Endothelial cell of umbilical vein (primary cell): ENCODE measurements around the gene IGSF23. TPM values are rescaled to one million over a fixed set of nuclear protein-coding genes. Genes with fewer than 3 reads are reported as not detected.

Experiments
- BruUV-seq: library from RNA; stranded (reverse); fragments of 400-500 nt; replicated peaks from 2 replicates; lab custom pipeline; 2021; lab: Mats Ljungman, UMichigan
- CTCF ChIA-PET: fragments of 300-600, 350-600 bp; sonication (Branson Sonifier 250); formaldehyde crosslinking; loops from one replicate; lab custom pipeline; 2021; ENCODE audit warnings: antibody characterized with exemption, inconsistent platforms; lab: Charles Lee
- POLR2A ChIA-PET: fragments of 300-600, 350-600 bp; sonication (Branson Sonifier 250); formaldehyde crosslinking; loops from one replicate; lab custom pipeline; 2021; ENCODE audit warnings: antibody characterized with exemption, inconsistent platforms; lab: Charles Lee
- DNase-seq: peaks from one replicate; pipeline ENCODE4 v3.0.0-alpha.2; 2011; ENCODE audit warnings: low read depth, low spot score
- FAIRE-seq: peaks from 2 replicates; lab custom pipeline; 2011; peaks lifted over from hg19 to GRCh38; lab: Jason Lieb, UNC
- H2AFZ ChIP-seq: 2 replicates; pipeline ENCODE4 v1.6.0; 2012; ENCODE audit warnings: low read depth, low read length, control low read depth, inconsistent platforms
- H3K27ac ChIP-seq: 2 replicates; pipeline ENCODE4 v1.5.1; 2011; ENCODE audit warnings: low read depth, mild to moderate bottlenecking, control low read depth, low read length, moderate library complexity; ENCODE audit not compliant: insufficient read depth
- H3K27me3 ChIP-seq, 2 experiments: 2 replicates each; pipeline versions ENCODE4 v1.6.0 to v1.6.1; 2011; ENCODE audit warnings: low read length in 2 of 2, mixed read lengths in 1 of 2; ENCODE audit not compliant: control insufficient read depth in 2 of 2, insufficient read depth in 2 of 2
- H3K36me3 ChIP-seq, 2 experiments: 2 replicates in 1 of 2; 3 replicates in 1 of 2; pipeline ENCODE4 v1.5.1; 2011; ENCODE audit warnings: low read length in 2 of 2, mild to moderate bottlenecking in 1 of 2, moderate library complexity in 1 of 2; ENCODE audit not compliant: control insufficient read depth in 2 of 2, insufficient read depth in 2 of 2; ENCODE audit errors: extremely low read depth in 1 of 2
- H3K4me1 ChIP-seq: 3 replicates; pipeline ENCODE4 v1.5.1; 2011; ENCODE audit warnings: mild to moderate bottlenecking, low read length; ENCODE audit not compliant: control insufficient read depth, insufficient read depth; ENCODE audit errors: extremely low read depth
- H3K4me2 ChIP-seq: 2 replicates; pipeline ENCODE4 v1.6.1; 2011; ENCODE audit warnings: low read length, control low read depth, mixed read lengths; ENCODE audit not compliant: insufficient read depth
- H3K4me3 ChIP-seq, 3 experiments: fragments of 200-600 bp in 1 of 3; sonication (generic), shearing (Covaris generic) in 1 of 3; replicated peaks in 1 of 3; 2 replicates each; pipeline ENCODE4 v1.5.1; 2011 to 2016; ENCODE audit warnings: control low read depth in 3 of 3, low read length in 3 of 3, mild to moderate bottlenecking in 2 of 3, inconsistent platforms in 1 of 3, low read depth in 1 of 3, moderate library complexity in 1 of 3; ENCODE audit not compliant: insufficient read depth in 1 of 3
- H3K79me2 ChIP-seq: 2 replicates; pipeline ENCODE4 v1.6.0; 2012; ENCODE audit warnings: low read length, inconsistent platforms; ENCODE audit not compliant: control insufficient read depth, insufficient read depth
- H3K9ac ChIP-seq: replicated peaks from 2 replicates; pipeline ENCODE3; 2011; ENCODE audit warnings: low read length, control low read depth; ENCODE audit not compliant: insufficient read depth; ENCODE audit errors: extremely low read depth
- H3K9me1 ChIP-seq: replicated peaks from 3 replicates; pipeline ENCODE4 v1.6.0; 2011; ENCODE audit warnings: mild to moderate bottlenecking, low read length; ENCODE audit not compliant: control insufficient read depth, insufficient read depth; ENCODE audit errors: extremely low read depth
- H3K9me3 ChIP-seq: replicated peaks from 2 replicates; pipeline ENCODE4 v1.5.1; 2012; ENCODE audit warnings: low read length, inconsistent platforms; ENCODE audit not compliant: control insufficient read depth, insufficient read depth
- H4K20me1 ChIP-seq: replicated peaks from 2 replicates; pipeline ENCODE3; 2011; ENCODE audit warnings: mild to moderate bottlenecking, low read length; ENCODE audit not compliant: control insufficient read depth, insufficient read depth; ENCODE audit errors: extremely low read depth
- EZH2 ChIP-seq: IDR thresholded peaks from 2 replicates; pipeline ENCODE4 v1.6.1; 2012; ENCODE audit warnings: borderline replicate concordance, low read depth, mild to moderate bottlenecking, moderate library complexity, low read length, inconsistent platforms; ENCODE audit not compliant: severe bottlenecking
- FOS ChIP-seq: IDR thresholded peaks from 2 replicates; pipeline ENCODE4 v1.6.1; 2011; ENCODE audit warnings: mild to moderate bottlenecking, low read length, moderate library complexity, borderline replicate concordance; ENCODE audit not compliant: insufficient read depth
- JUN ChIP-seq: IDR thresholded peaks from 2 replicates; pipeline ENCODE4 v1.6.1; 2011; ENCODE audit warnings: borderline replicate concordance, low read depth; ENCODE audit not compliant: insufficient read length, insufficient read depth
- MYC ChIP-seq: IDR thresholded peaks from one replicate; pipeline ENCODE4 v1.6.1; 2011; ENCODE audit warnings: mild to moderate bottlenecking, low read depth, low read length
- POLR2A ChIP-seq: IDR thresholded peaks from 2 replicates; pipeline ENCODE4 v1.6.1; 2012; ENCODE audit warnings: low read depth, mild to moderate bottlenecking, control low read depth, low read length
- POLR2AphosphoS5 ChIP-seq: IDR thresholded peaks from 2 replicates; pipeline ENCODE4 v1.6.1; 2012; ENCODE audit warnings: low read depth, mild to moderate bottlenecking, control low read depth, low read length, moderate library complexity; ENCODE audit not compliant: insufficient read depth
- dilution Hi-C: fragments of 300-500 bp; cut with MboI; formaldehyde crosslinking; loops from one replicate; pipeline ENCODE4 v1.15.0; 2019; ENCODE audit warnings: low sequenced_read_pairs; ENCODE audit not compliant: extremely low pct_ligation_motif_present
- intact Hi-C: fragments of 100-400 bp; cut with micrococcal nuclease; formaldehyde crosslinking; loops from one replicate; pipeline ENCODE4 v1.10.0; 2022
- polyA plus RNA-seq, 4 experiments: library from polyadenylated mRNA; depleted of rRNA in 3 of 4; stranded (reverse) in 3 of 4; unstranded in 1 of 4; fragments of >200 nt; gene quantifications; 2 replicates each; pipeline versions ENCODE4 v1.2.1 to v1.2.3, GENCODE V29; 2011 to 2012; ENCODE audit warnings: missing spikeins in 1 of 4
- total RNA-seq: library from RNA; stranded (reverse); gene quantifications from 2 replicates; pipeline ENCODE4 v1.2.3, GENCODE V29; 2021
- TF ChIP-seq, protein P1 (sequence below): IDR thresholded peaks from 2 replicates; pipeline ENCODE4 v1.6.1; 2011; ENCODE audit not compliant: insufficient read depth, insufficient read length
- TF ChIP-seq, protein P2 (sequence below), 2 donors: IDR thresholded peaks; 1 replicate in 1 of 2; 2 replicates in 1 of 2; pipeline ENCODE4 v1.5.1; 2011; ENCODE audit warnings: low read length in 2 of 2, mild to moderate bottlenecking in 2 of 2, moderate library complexity in 2 of 2, control low read depth in 1 of 2, inconsistent platforms in 1 of 2, low read depth in 1 of 2; ENCODE audit not compliant: insufficient read depth in 1 of 2; ENCODE audit errors: extremely low read depth in 1 of 2

IGSF23 gene
- total and polyA plus RNA-seq, 2 donors (not counting 3 experiments of a cell fraction or from before 2014, with no cell fraction given) = 0.73 TPM; not detected in 1

DNA sequence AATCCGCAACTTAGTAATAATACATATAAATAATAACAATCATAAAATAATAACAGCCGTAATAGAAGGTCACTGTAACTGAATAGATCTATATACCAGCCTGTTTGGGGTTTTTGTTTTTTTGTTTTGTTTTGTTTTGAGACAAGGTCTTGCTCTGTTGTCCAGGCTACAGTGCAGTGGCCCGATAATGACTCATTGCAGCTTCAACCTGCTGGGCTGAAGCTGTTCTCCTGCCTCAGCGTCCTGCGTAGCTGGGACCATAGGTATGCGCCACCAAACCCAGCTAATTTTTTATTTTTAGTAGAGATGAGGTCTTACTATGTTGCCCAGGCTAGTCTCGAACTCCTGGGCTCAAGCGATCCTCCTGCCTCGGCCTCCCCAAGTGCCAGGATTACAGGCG is 950 bp downstream of the IGSF23 start:
- Histone ChIP-seq H3K9me3 (no peaks in the 10 kb centered on the region), H3K27me3 (no peaks in the 10 kb centered on the region), H3K9me1 (no peaks in the 10 kb centered on the region), H3K4me1 (peaks cover 2% of the 10 kb centered on the region), H2AFZ (no peak overlapping the region), H3K9ac (no peak overlapping the region), H3K79me2 (no peaks in the 10 kb centered on the region), H3K4me2 (no peak overlapping the region), H3K36me3 (no peaks in the 10 kb centered on the region), H3K27ac (no peak overlapping the region), H3K4me3 (no peak overlapping the region), H4K20me1 (no peaks in the 10 kb centered on the region)
- CTCF ChIA-PET = no interaction called here
- no peak for FAIRE-seq
- dilution Hi-C loops = no loop called here
- TF ChIP-seq FOS (no peak), JUN (no peak)
- TF ChIP-seq, protein P1, sequence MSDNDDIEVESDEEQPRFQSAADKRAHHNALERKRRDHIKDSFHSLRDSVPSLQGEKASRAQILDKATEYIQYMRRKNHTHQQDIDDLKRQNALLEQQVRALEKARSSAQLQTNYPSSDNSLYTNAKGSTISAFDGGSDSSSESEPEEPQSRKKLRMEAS = no peak
- DNase-seq = no peak
- POLR2A ChIA-PET = interaction anchor here (0.6 kb wide), 1 partner anchor 8 kb away, joined by 11 read pairs; no protein-coding TSS in a partner anchor
- no TSS peak for BruUV-seq
- intact Hi-C loops = no loop called here

DNA sequence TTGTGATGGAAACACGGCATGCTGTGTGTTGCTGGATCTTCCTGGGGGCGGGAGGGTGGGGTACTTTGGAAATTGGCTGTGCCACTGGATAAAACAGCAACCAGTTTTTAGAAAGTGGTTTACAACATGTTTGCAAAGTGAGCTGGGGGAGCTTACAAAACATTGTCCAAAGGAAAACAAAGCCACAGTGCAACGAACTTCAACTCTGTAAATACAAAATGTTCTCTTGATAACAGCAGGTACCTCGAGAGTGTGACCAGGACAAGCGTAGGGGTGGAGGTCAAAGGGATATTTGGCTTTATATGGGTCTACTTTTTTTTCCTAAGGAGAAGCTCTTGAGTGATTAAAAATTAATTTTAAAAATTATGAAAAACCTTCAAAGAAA is 2.5 kb downstream of the IGSF23 start:
- Histone ChIP-seq H2AFZ (peak overlapping the region; percentile 32), H3K4me3 (no peak overlapping the region), H3K79me2 (no peaks in the 10 kb centered on the region), H3K4me2 (no peak overlapping the region), H3K27me3 (no peaks in the 10 kb centered on the region), H3K27ac (no peak overlapping the region), H3K4me1 (no peaks in the 10 kb centered on the region), H4K20me1 (no peaks in the 10 kb centered on the region), H3K9ac (no peak overlapping the region), H3K9me3 (no peaks in the 10 kb centered on the region), H3K9me1 (no peaks in the 10 kb centered on the region), H3K36me3 (no peaks in the 10 kb centered on the region)
- intact Hi-C loops = no loop called here
- ChIA-PET POLR2A (interaction anchor here (1.0 kb wide), 1 partner anchor 32 kb away, joined by 3 read pairs; no protein-coding TSS in a partner anchor), CTCF (interaction anchor here (0.8 to 1.4 kb wide), 3 partner anchors 28 to 155 kb away, joined by 4 to 7 read pairs (median 5); partner anchors contain the start of gene PVR)
- FAIRE-seq (peak; percentile 12), DNase-seq (no peak)
- dilution Hi-C loops = no loop called here
- TF ChIP-seq POLR2AphosphoS5 = no peak
- TF ChIP-seq, protein P2, sequence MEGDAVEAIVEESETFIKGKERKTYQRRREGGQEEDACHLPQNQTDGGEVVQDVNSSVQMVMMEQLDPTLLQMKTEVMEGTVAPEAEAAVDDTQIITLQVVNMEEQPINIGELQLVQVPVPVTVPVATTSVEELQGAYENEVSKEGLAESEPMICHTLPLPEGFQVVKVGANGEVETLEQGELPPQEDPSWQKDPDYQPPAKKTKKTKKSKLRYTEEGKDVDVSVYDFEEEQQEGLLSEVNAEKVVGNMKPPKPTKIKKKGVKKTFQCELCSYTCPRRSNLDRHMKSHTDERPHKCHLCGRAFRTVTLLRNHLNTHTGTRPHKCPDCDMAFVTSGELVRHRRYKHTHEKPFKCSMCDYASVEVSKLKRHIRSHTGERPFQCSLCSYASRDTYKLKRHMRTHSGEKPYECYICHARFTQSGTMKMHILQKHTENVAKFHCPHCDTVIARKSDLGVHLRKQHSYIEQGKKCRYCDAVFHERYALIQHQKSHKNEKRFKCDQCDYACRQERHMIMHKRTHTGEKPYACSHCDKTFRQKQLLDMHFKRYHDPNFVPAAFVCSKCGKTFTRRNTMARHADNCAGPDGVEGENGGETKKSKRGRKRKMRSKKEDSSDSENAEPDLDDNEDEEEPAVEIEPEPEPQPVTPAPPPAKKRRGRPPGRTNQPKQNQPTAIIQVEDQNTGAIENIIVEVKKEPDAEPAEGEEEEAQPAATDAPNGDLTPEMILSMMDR (IDR thresholded peaks at IDR 0.05; ENCODE audit: extremely low read depth in 1 of 2, insufficient read depth in 1 of 2, low read depth in 1 of 2, low read length in 2 of 2) = no peak
- TF ChIP-seq POLR2A = no peak
- no peak for TF ChIP-seq EZH2
- no peak for TF ChIP-seq MYC
- TF ChIP-seq JUN = no peak
- no TSS peak for BruUV-seq
